Measurements from ENCODE around the gene NAB2. TPM values are rescaled to one million over a fixed set of nuclear protein-coding genes. Genes with fewer than 3 reads are reported as not detected.

The NAB2 gene
- total RNA-seq, 1 experiment from 2014 or later = 30.6 TPM

- CTCF ChIA-PET = interaction anchor here (0.6 to 13.9 kb wide), 9 partner anchors 13 to 675 kb away, joined by 3 to 147 read pairs (median 7); partner anchors contain the start of genes EEF1AKMT3, METTL1 and STAT6
- Mint-ChIP-seq H3K4me3 (ENCODE audit: unreplicated experiment) (no peak overlapping the region), H3K4me1 (ENCODE audit: insufficient read depth, unreplicated experiment) (peaks cover 46% of the 10 kb centered on the region), H3K27ac (ENCODE audit: low read depth, unreplicated experiment) (peak overlapping the region; percentile 78), H3K9me3 (ENCODE audit: unreplicated experiment) (no peaks in the 10 kb centered on the region), H3K36me3 (ENCODE audit: insufficient read depth, unreplicated experiment) (peaks cover 79% of the 10 kb centered on the region), H3K27me3 (ENCODE audit: insufficient read depth, unreplicated experiment) (no peaks in the 10 kb centered on the region)
- DNase-seq (ENCODE audit: unreplicated experiment) = no peak
- intact Hi-C loops (cut with micrococcal nuclease) = no loop called here
- POLR2A ChIA-PET = interaction anchor here (0.6 to 16.5 kb wide), 9 partner anchors 8 to 293 kb away, joined by 3 to 610 read pairs (median 8); partner anchors contain the start of genes NAB2, NEMP1 and STAT6
- BruUV-seq (replicated peaks) = no TSS peak
- TF ChIP-seq CTCF (IDR thresholded peaks at IDR 0.05; ENCODE audit: unreplicated experiment) = no peak
These were observed 8.0 kb downstream of the NAB2 start for GRCh38 chr12:57096748-57097553.

GRCh38 chr12:57097554-57097835 lies 8.6 kb downstream of the NAB2 start:
- Mint-ChIP-seq H3K27me3 (ENCODE audit: insufficient read depth, unreplicated experiment) (no peaks in the 10 kb centered on the region), H3K4me1 (ENCODE audit: insufficient read depth, unreplicated experiment) (peaks cover 41% of the 10 kb centered on the region), H3K27ac (ENCODE audit: low read depth, unreplicated experiment) (peak overlapping the region; percentile 78), H3K4me3 (ENCODE audit: unreplicated experiment) (no peak overlapping the region), H3K36me3 (ENCODE audit: insufficient read depth, unreplicated experiment) (peaks cover 78% of the 10 kb centered on the region), H3K9me3 (ENCODE audit: unreplicated experiment) (no peaks in the 10 kb centered on the region)
- intact Hi-C loops (cut with micrococcal nuclease) = no loop called here
- ChIA-PET CTCF (interaction anchor here (1.6 to 13.9 kb wide), 2 partner anchors 12 to 132 kb away, joined by 3 to 147 read pairs; partner anchors contain the start of genes SHMT2 and STAT6), POLR2A (interaction anchor here (0.6 to 16.5 kb wide), 4 partner anchors 9 to 294 kb away, joined by 3 to 610 read pairs (median 48); partner anchors contain the start of genes NAB2, NEMP1 and STAT6)
- no TSS peak for BruUV-seq (replicated peaks)
- no peak for DNase-seq (ENCODE audit: unreplicated experiment)
- TF ChIP-seq CTCF (IDR thresholded peaks at IDR 0.05; ENCODE audit: unreplicated experiment) = no peak

- Mint-ChIP-seq H3K9me3 (ENCODE audit: unreplicated experiment) (no peaks in the 10 kb centered on the region), H3K36me3 (ENCODE audit: insufficient read depth, unreplicated experiment) (peaks cover 74% of the 10 kb centered on the region), H3K4me1 (ENCODE audit: insufficient read depth, unreplicated experiment) (peaks cover 34% of the 10 kb centered on the region), H3K27ac (ENCODE audit: low read depth, unreplicated experiment) (peak overlapping the region; percentile 40), H3K4me3 (ENCODE audit: unreplicated experiment) (no peak overlapping the region), H3K27me3 (ENCODE audit: insufficient read depth, unreplicated experiment) (no peaks in the 10 kb centered on the region)
- TF ChIP-seq CTCF (IDR thresholded peaks at IDR 0.05; ENCODE audit: unreplicated experiment) = no peak
- ChIA-PET CTCF (interaction anchor here (1.3 to 13.9 kb wide), 3 partner anchors 11 to 131 kb away, joined by 3 to 147 read pairs (median 4); partner anchors contain the start of genes SHMT2 and STAT6), POLR2A (interaction anchor here (0.6 to 16.5 kb wide), 4 partner anchors 10 to 131 kb away, joined by 3 to 610 read pairs (median 48); partner anchors contain the start of genes NAB2, NEMP1 and STAT6)
- intact Hi-C loops (cut with micrococcal nuclease) = no loop called here
- no peak for DNase-seq (ENCODE audit: unreplicated experiment)
- BruUV-seq (replicated peaks) = no TSS peak
These were observed 9.6 kb downstream of the NAB2 start for GRCh38 chr12:57098546-57098945.

GRCh38 chr12:57099047-57099714 lies 10.3 kb downstream of the NAB2 start:
- no peak for DNase-seq (ENCODE audit: unreplicated experiment)
- peaks cover 71% of the 10 kb centered on the region for H3K36me3 Mint-ChIP-seq (ENCODE audit: insufficient read depth, unreplicated experiment)
- no peak overlapping the region for H3K4me3 Mint-ChIP-seq (ENCODE audit: unreplicated experiment)
- no peaks in the 10 kb centered on the region for H3K27me3 Mint-ChIP-seq (ENCODE audit: insufficient read depth, unreplicated experiment)
- peak overlapping the region; percentile 40 for H3K27ac Mint-ChIP-seq (ENCODE audit: low read depth, unreplicated experiment)
- POLR2A ChIA-PET = interaction anchor here (0.6 to 16.5 kb wide), 4 partner anchors 9 to 130 kb away, joined by 3 to 610 read pairs (median 48); partner anchors contain the start of genes NAB2, NEMP1 and STAT6
- no peak for TF ChIP-seq CTCF (IDR thresholded peaks at IDR 0.05; ENCODE audit: unreplicated experiment)
- CTCF ChIA-PET = interaction anchor here (1.3 to 13.9 kb wide), 3 partner anchors 11 to 130 kb away, joined by 3 to 147 read pairs (median 4); partner anchors contain the start of genes SHMT2 and STAT6
- intact Hi-C loops (cut with micrococcal nuclease) = no loop called here
- no TSS peak for BruUV-seq (replicated peaks)
- H3K9me3 Mint-ChIP-seq (ENCODE audit: unreplicated experiment) = no peaks in the 10 kb centered on the region
- H3K4me1 Mint-ChIP-seq (ENCODE audit: insufficient read depth, unreplicated experiment) = peaks cover 28% of the 10 kb centered on the region
